GM12878 (cell line): ENCODE results near the gene BBLN. TPM values are rescaled to one million over a fixed set of nuclear protein-coding genes. Genes with fewer than 3 reads are reported as not detected.

ENCODE experiments used
- BHLHE40 ChIP-seq, 2 experiments: fragments of 450-650 bp in 1 of 2; IDR thresholded peaks; 2 replicates each; pipeline ENCODE4 v1.6.1; 2011 to 2017; ENCODE audit warnings: low read depth in 2 of 2, borderline replicate concordance in 1 of 2, improper control_type of control experiment in 1 of 2, low read length in 1 of 2, mild to moderate bottlenecking in 1 of 2
- GATAD2B ChIP-seq: fragments of 450-650 bp; conservative IDR thresholded peaks from 2 replicates; pipeline ENCODE4 v1.6.1; 2017; ENCODE audit warnings: low read depth, mild to moderate bottlenecking, moderate library complexity
- RELA ChIP-seq: fragments of 450-650 bp; IDR thresholded peaks from 2 replicates; pipeline ENCODE4 v1.8.0; 2014; ENCODE audit warnings: borderline replicate concordance; ENCODE audit not compliant: partially characterized antibody
- TAF1 ChIP-seq: IDR thresholded peaks from 2 replicates; pipeline ENCODE4 v1.6.1; 2011; ENCODE audit warnings: mild to moderate bottlenecking, low read depth, low read length, borderline replicate concordance
- TCF12 ChIP-seq: IDR thresholded peaks from 2 replicates; pipeline ENCODE4 v1.6.1; 2011; ENCODE audit warnings: low read depth, mild to moderate bottlenecking, low read length
- USF2 ChIP-seq: IDR thresholded peaks from 2 replicates; pipeline ENCODE4 v1.6.1; 2011; ENCODE audit warnings: low read depth, low read length, improper control_type of control experiment, borderline replicate concordance
- ZBTB40 ChIP-seq: fragments of 450-650 bp; IDR thresholded peaks from 2 replicates; pipeline ENCODE4 v1.6.1; 2016; ENCODE audit warnings: mild to moderate bottlenecking, moderate library complexity, borderline replicate concordance
- polyA plus RNA-seq, 11 experiments: library from polyadenylated mRNA; depleted of rRNA in 4 of 11; unstranded in 6 of 11; stranded (reverse) in 5 of 11; fragments of >200 nt; fragmentation: Nextera tagmentation in 4 of 11; fragmentation: Illumina TruSeq in 1 of 11; extraction: Ambion mirVana in 4 of 11; extraction: Trizol in 1 of 11; gene quantifications; 1 replicate in 1 of 11; 2 replicates in 10 of 11; pipeline versions ENCODE4 v1.2.1 to v1.2.3, GENCODE V29; 2011 to 2016; ENCODE audit warnings: inconsistent platforms in 2 of 11, missing spikeins in 2 of 11, low read depth in 1 of 11
- total RNA-seq, 4 experiments: library from RNA; depleted of rRNA in 3 of 4; stranded (reverse); fragments of >200 nt in 3 of 4; fragmentation: Illumina TruSeq in 1 of 4; extraction: Trizol in 1 of 4; gene quantifications; 2 replicates each; pipeline versions ENCODE4 v1.2.1 to v1.2.3, GENCODE V29; 2013 to 2021

The BBLN gene
- total and polyA plus RNA-seq, 10 of the 15 experiments (the other 5 are each of a cell fraction or from before 2014, with no cell fraction given): 3.8 to 194 (median 66.2) TPM

- peak; percentile 72 for TF ChIP-seq ZBTB40
- peak; percentile 71 for TF ChIP-seq RELA
- TF ChIP-seq USF2: peak; percentile 39; the same call in 1 of the 2 replicates
- peak; percentile 62 to 76; a peak in 2 of 4 replicates for TF ChIP-seq BHLHE40 (IDR thresholded peaks at IDR 0.05; ENCODE audit: borderline replicate concordance in 1 of 2, low read depth in 2 of 2, low read length in 1 of 2)
- peak; percentile 82; the same call in 1 of the 2 replicates for TF ChIP-seq TCF12
- 0 out of 2 replicates have a peak, but pooled peaks have one; percentile 0 for TF ChIP-seq GATAD2B
- peak; percentile 31; the same call in 1 of the 2 replicates for TF ChIP-seq TAF1
Measured at GRCh38 chr9:128127990-128128835, 31.9 kb upstream of the BBLN start (continued).
